ENCODE measurements around the gene PRSS2.
A peak's percentile ranks its signal among the peaks of the same experiment; 100 is the strongest.
"Not testable (repeated sequence)": the region's sequence is repeated elsewhere in the genome, so short reads cannot be mapped to it uniquely, and the experiment has no call there.

The PRSS2 gene

GRCh38 chr7:142760071-142760642 lies 10.6 kb upstream of the PRSS2 start:
- no peak for DNase-seq

GRCh38 chr7:142761606-142762005 lies 9.2 kb upstream of the PRSS2 start:
- DNase-seq: not testable (repeated sequence)

GRCh38 chr7:142762104-142762503 lies 8.7 kb upstream of the PRSS2 start:
- DNase-seq: no peak

- DNase-seq: no peak
Measured at GRCh38 chr7:142767451-142767850, 3.3 kb upstream of the PRSS2 start.

- DNase-seq: no peak
Measured at GRCh38 chr7:142767861-142768260, 2.9 kb upstream of the PRSS2 start.

- DNase-seq: not testable (repeated sequence)
Measured at GRCh38 chr7:142768885-142769284, 1.9 kb upstream of the PRSS2 start.

- no peak for DNase-seq
Measured at GRCh38 chr7:142771353-142771723, 568 bp downstream of the PRSS2 start.

GRCh38 chr7:142772051-142772450 lies 1.3 kb downstream of the PRSS2 start:
- DNase-seq: no peak

- DNase-seq: no peak
Measured at GRCh38 chr7:142772673-142773072, 1.9 kb downstream of the PRSS2 start.

- no peak for DNase-seq
Measured at GRCh38 chr7:142773230-142773629, 2.5 kb downstream of the PRSS2 start.

- DNase-seq: no peak
Measured at GRCh38 chr7:142773937-142774744, 3.4 kb downstream of the PRSS2 start.

- DNase-seq: no peak
Measured at GRCh38 chr7:142774826-142775225, 4.1 kb downstream of the PRSS2 start.

- DNase-seq: peak in 1 of 2 experiments; percentile 20
Measured at GRCh38 chr7:142775351-142776115, 4.8 kb downstream of the PRSS2 start.

GRCh38 chr7:142776206-142776844 lies 5.6 kb downstream of the PRSS2 start:
- DNase-seq: peak in 1 of 2 experiments; percentile 6

- DNase-seq: not testable (repeated sequence)
Measured at GRCh38 chr7:142776845-142777225, 6.1 kb downstream of the PRSS2 start.

GRCh38 chr7:142777318-142777717 lies 6.5 kb downstream of the PRSS2 start:
- DNase-seq: no peak

GRCh38 chr7:142782922-142783900 lies 12.4 kb downstream of the PRSS2 start:
- DNase-seq: peak; percentile 79 to 93

- no peak for DNase-seq
Measured at GRCh38 chr7:142784096-142784495, 13.3 kb downstream of the PRSS2 start.

GRCh38 chr7:142784716-142785115 lies 13.9 kb downstream of the PRSS2 start:
- DNase-seq: no peak

GRCh38 chr7:142785841-142786250 lies 15.1 kb downstream of the PRSS2 start:
- DNase-seq: no peak

- no peak for DNase-seq
Measured at GRCh38 chr7:142787034-142787768, 16.4 kb downstream of the PRSS2 start.

Measured in NCI-H524 (cell line).